Trophoblast cell (in vitro differentiated cells and primary cell): ENCODE measurements around the gene MAB21L4.
A peak's percentile ranks its signal among the peaks of the same experiment; 100 is the strongest.

Source experiments
- DNase-seq, 2 donors: peaks; one replicate each; pipeline ENCODE4 v3.0.0-alpha.2; 2016
- H2AFZ ChIP-seq: 2 replicates; pipeline ENCODE4 v1.6.1; 2013; ENCODE audit warnings: low read length, moderate library complexity, mild to moderate bottlenecking; ENCODE audit not compliant: insufficient read depth, poor library complexity
- H2AK5ac ChIP-seq: 2 replicates; pipeline ENCODE4 v1.6.1; 2013; ENCODE audit warnings: mild to moderate bottlenecking, low read length
- H2BK120ac ChIP-seq: 2 replicates; pipeline ENCODE4 v1.6.1; 2013; ENCODE audit warnings: low read length, mild to moderate bottlenecking, moderate library complexity; ENCODE audit not compliant: insufficient read depth, poor library complexity
- H2BK12ac ChIP-seq: 2 replicates; pipeline ENCODE4 v1.6.1; 2013; ENCODE audit warnings: mild to moderate bottlenecking, low read length, moderate library complexity
- H2BK5ac ChIP-seq: 2 replicates; pipeline ENCODE4 v1.6.1; 2013; ENCODE audit warnings: low read length, low read depth, moderate library complexity, mild to moderate bottlenecking; ENCODE audit not compliant: poor library complexity
- H3K14ac ChIP-seq: 2 replicates; pipeline ENCODE4 v1.6.1; 2013; ENCODE audit warnings: mild to moderate bottlenecking, low read length
- H3K18ac ChIP-seq: 2 replicates; pipeline ENCODE4 v1.6.1; 2013; ENCODE audit warnings: mild to moderate bottlenecking, low read length
- H3K23ac ChIP-seq: 2 replicates; pipeline ENCODE4 v1.6.1; 2013; ENCODE audit warnings: low read length
- H3K27ac ChIP-seq: 2 replicates; pipeline ENCODE4 v1.5.1; 2013; ENCODE audit warnings: low read depth, mild to moderate bottlenecking, inconsistent platforms, low read length, moderate library complexity
- H3K27me3 ChIP-seq: 2 replicates; pipeline ENCODE4 v1.6.1; 2013; ENCODE audit warnings: inconsistent platforms, mild to moderate bottlenecking, low read length, moderate library complexity; ENCODE audit not compliant: insufficient read depth
- H3K36me3 ChIP-seq, 2 experiments: 1 replicate in 1 of 2; 2 replicates in 1 of 2; pipeline ENCODE4 v1.6.1; 2013; ENCODE audit warnings: low read length in 2 of 2, mild to moderate bottlenecking in 2 of 2, moderate library complexity in 1 of 2; ENCODE audit not compliant: insufficient read depth in 2 of 2, control insufficient read depth in 1 of 2
- H3K4ac ChIP-seq: 2 replicates; pipeline ENCODE4 v1.6.1; 2013; ENCODE audit warnings: low read depth, mild to moderate bottlenecking, low read length, moderate library complexity
- H3K4me1 ChIP-seq, 2 experiments: 1 replicate in 1 of 2; 2 replicates in 1 of 2; pipeline ENCODE4 v1.6.1; 2013; ENCODE audit warnings: low read length in 2 of 2, mild to moderate bottlenecking in 2 of 2, moderate library complexity in 1 of 2; ENCODE audit not compliant: insufficient read depth in 2 of 2, control insufficient read depth in 1 of 2
- H3K4me2 ChIP-seq: 2 replicates; pipeline ENCODE4 v1.6.1; 2013; ENCODE audit warnings: inconsistent platforms, mild to moderate bottlenecking, low read length, moderate library complexity
- H3K4me3 ChIP-seq: 2 replicates; pipeline ENCODE4 v1.5.1; 2013; ENCODE audit warnings: mild to moderate bottlenecking, low read depth, low read length, inconsistent platforms
- H3K79me1 ChIP-seq: one replicate; pipeline ENCODE4 v1.6.1; 2013; ENCODE audit warnings: low read length
- H3K79me2 ChIP-seq: 2 replicates; pipeline ENCODE4 v1.6.1; 2013; ENCODE audit warnings: low read length, mild to moderate bottlenecking; ENCODE audit not compliant: control insufficient read depth, insufficient read depth, poor library complexity
- H3K9ac ChIP-seq: 2 replicates; pipeline ENCODE4 v1.6.1; 2013; ENCODE audit warnings: mild to moderate bottlenecking, low read length
- H3K9me3 ChIP-seq: 2 replicates; pipeline ENCODE4 v1.6.1; 2013; ENCODE audit warnings: low read depth, mild to moderate bottlenecking, control low read depth, inconsistent platforms, low read length; ENCODE audit not compliant: insufficient read depth
- H4K12ac ChIP-seq: 2 replicates; pipeline ENCODE4 v1.6.1; 2013; ENCODE audit warnings: low read depth, mild to moderate bottlenecking, low read length, moderate library complexity
- H4K8ac ChIP-seq: 2 replicates; pipeline ENCODE4 v1.6.1; 2013; ENCODE audit warnings: low read depth, mild to moderate bottlenecking, low read length, moderate library complexity
- H4K91ac ChIP-seq: one replicate; pipeline ENCODE4 v1.6.1; 2013; ENCODE audit warnings: low read depth, mild to moderate bottlenecking, low read length, moderate library complexity
- WGBS: extraction: QIAGEN DNeasy Blood & Tissue Kit; methylation state at CpG from one replicate; pipeline ENCODE4 v1.1.7; 2013; ENCODE audit warnings: missing lambda C conversion rate; ENCODE audit not compliant: insufficient read length, insufficient coverage; ENCODE audit errors: extremely low coverage; 5-methylcytosine and 5-hydroxymethylcytosine counted together

Gene MAB21L4

GRCh38 chr2:240903191-240904060 lies 7.5 kb upstream of the MAB21L4 start:
- Histone ChIP-seq H3K14ac (no peak overlapping the region), H2BK5ac (no peak overlapping the region), H3K4me1 (peaks cover 8 to 9% of the 10 kb centered on the region in 2 experiments), H3K9ac (no peak overlapping the region), H3K36me3 (no peaks in the 10 kb centered on the region), H3K4me2 (no peak overlapping the region), H4K12ac (no peak overlapping the region), H3K27me3 (peaks cover 4% of the 10 kb centered on the region), H4K8ac (no peak overlapping the region), H2BK12ac (no peak overlapping the region), H4K91ac (no peak overlapping the region), H3K18ac (no peak overlapping the region), H3K79me2 (no peaks in the 10 kb centered on the region), H3K9me3 (peaks cover 5% of the 10 kb centered on the region), H3K4ac (no peak overlapping the region), H3K79me1 (no peaks in the 10 kb centered on the region), H3K4me3 (no peak overlapping the region), H3K27ac (no peak overlapping the region), H2BK120ac (no peak overlapping the region), H2AFZ (no peak overlapping the region), H2AK5ac (no peak overlapping the region), H3K23ac (no peak overlapping the region)
- no CpG with 5 or more reads among the region's 34 CpGs for WGBS
- no peak for DNase-seq

- no CpG with 5 or more reads among the region's 7 CpGs for WGBS
- DNase-seq: peak; percentile 28 to 71
Observed at GRCh38 chr2:240902615-240903041, 6.7 kb upstream of the MAB21L4 start.

GRCh38 chr2:240901986-240902614 lies 6.1 kb upstream of the MAB21L4 start:
- Histone ChIP-seq H2BK120ac (no peak overlapping the region), H3K27me3 (peaks cover 2% of the 10 kb centered on the region), H3K9ac (no peak overlapping the region), H3K18ac (no peak overlapping the region), H3K79me1 (no peaks in the 10 kb centered on the region), H3K27ac (no peak overlapping the region), H3K4me1 (peaks cover 13 to 14% of the 10 kb centered on the region in 2 experiments), H3K14ac (no peak overlapping the region), H3K4me2 (no peak overlapping the region), H2BK5ac (no peak overlapping the region), H2AK5ac (no peak overlapping the region), H3K4ac (no peak overlapping the region), H4K91ac (no peak overlapping the region), H4K12ac (no peak overlapping the region), H3K4me3 (no peak overlapping the region), H3K9me3 (peaks cover 5% of the 10 kb centered on the region), H3K36me3 (no peaks in the 10 kb centered on the region), H3K23ac (no peak overlapping the region), H3K79me2 (no peaks in the 10 kb centered on the region), H2BK12ac (no peak overlapping the region), H4K8ac (no peak overlapping the region), H2AFZ (no peak overlapping the region)
- WGBS: no CpG with 5 or more reads among the region's 14 CpGs
- no peak for DNase-seq

More at GRCh38 chr2:240902615-240903041, 6.7 kb upstream of the MAB21L4 start:
- Histone ChIP-seq H3K14ac (no peak overlapping the region), H4K12ac (no peak overlapping the region), H3K4me3 (no peak overlapping the region), H3K79me1 (no peaks in the 10 kb centered on the region), H2BK5ac (no peak overlapping the region), H3K23ac (no peak overlapping the region), H3K27ac (no peak overlapping the region), H2AK5ac (no peak overlapping the region), H3K18ac (no peak overlapping the region), H3K4me2 (no peak overlapping the region), H3K27me3 (peaks cover 4% of the 10 kb centered on the region), H3K4ac (no peak overlapping the region), H3K9ac (no peak overlapping the region), H4K91ac (no peak overlapping the region), H3K4me1 (peaks cover 13 to 14% of the 10 kb centered on the region in 2 experiments), H2BK120ac (no peak overlapping the region), H3K9me3 (peaks cover 5% of the 10 kb centered on the region), H3K36me3 (no peaks in the 10 kb centered on the region), H4K8ac (no peak overlapping the region), H2AFZ (no peak overlapping the region), H3K79me2 (no peaks in the 10 kb centered on the region), H2BK12ac (no peak overlapping the region)

- H4K91ac ChIP-seq: no peak overlapping the region
- no CpG with 5 or more reads among the region's 27 CpGs for WGBS
- H3K4ac ChIP-seq: no peak overlapping the region
Observed at GRCh38 chr2:240900141-240900860, 4.3 kb upstream of the MAB21L4 start.

More at GRCh38 chr2:240900141-240900860, 4.3 kb upstream of the MAB21L4 start:
- H3K9ac ChIP-seq: no peak overlapping the region
- H2BK12ac ChIP-seq: no peak overlapping the region
- H2BK120ac ChIP-seq: no peak overlapping the region
- H3K9me3 ChIP-seq: peaks cover 3% of the 10 kb centered on the region
- no peak overlapping the region for H3K14ac ChIP-seq
- no peaks in the 10 kb centered on the region for H3K79me1 ChIP-seq
- no peak overlapping the region for H3K4me3 ChIP-seq
- H3K23ac ChIP-seq: no peak overlapping the region
- no peak overlapping the region for H3K27ac ChIP-seq
- no peak overlapping the region for H2AFZ ChIP-seq
- H3K4me2 ChIP-seq: no peak overlapping the region
- peaks cover 18 to 23% of the 10 kb centered on the region in 2 experiments for H3K4me1 ChIP-seq
- H2AK5ac ChIP-seq: no peak overlapping the region
- no peaks in the 10 kb centered on the region for H3K27me3 ChIP-seq
- H4K12ac ChIP-seq: no peak overlapping the region
- no peak for DNase-seq
- no peak overlapping the region for H3K18ac ChIP-seq
- H2BK5ac ChIP-seq: no peak overlapping the region
- H3K36me3 ChIP-seq: no peaks in the 10 kb centered on the region
- no peaks in the 10 kb centered on the region for H3K79me2 ChIP-seq
- no peak overlapping the region for H4K8ac ChIP-seq
